OCI-LY1 (cell line): ENCODE results near the gene AXIN1.
"Not testable (repeated sequence)": the region's sequence is repeated elsewhere in the genome, so short reads cannot be mapped to it uniquely, and the experiment has no call there.

Experiments used
- H2AFZ ChIP-seq: fragments of 200-600 bp; sonication (generic), shearing (Covaris generic); 2 replicates; pipeline ENCODE4 v1.6.0; 2014; ENCODE audit warnings: antibody characterized with exemption, mild to moderate bottlenecking, low read length
- H3F3A ChIP-seq: fragments of 200-600 bp; sonication (generic), shearing (Covaris generic); 2 replicates; pipeline ENCODE4 v1.6.0; 2014; ENCODE audit warnings: mild to moderate bottlenecking, antibody characterized with exemption, low read length, moderate library complexity; ENCODE audit not compliant: insufficient read depth
- H3K27ac ChIP-seq: fragments of 200-600 bp; sonication (generic); 2 replicates; pipeline ENCODE4 v1.5.1; 2014; ENCODE audit warnings: low read length, mixed run types, mild to moderate bottlenecking, low read depth; ENCODE audit not compliant: poor library complexity, severe bottlenecking
- H3K27me3 ChIP-seq: fragments of 200-600 bp; sonication (generic); 2 replicates; pipeline ENCODE4 v1.6.0; 2014; ENCODE audit warnings: antibody characterized with exemption, mild to moderate bottlenecking, low read length, moderate library complexity; ENCODE audit not compliant: insufficient read depth
- H3K36me3 ChIP-seq: fragments of 200-600 bp; sonication (generic); 2 replicates; pipeline ENCODE4 v1.6.1; 2014; ENCODE audit warnings: mild to moderate bottlenecking, antibody characterized with exemption, low read length, moderate library complexity, mixed read lengths; ENCODE audit not compliant: insufficient read depth
- H3K4me1 ChIP-seq: fragments of 200-600 bp; sonication (generic); 2 replicates; pipeline ENCODE4 v1.5.1; 2014; ENCODE audit warnings: mild to moderate bottlenecking, low read length, moderate library complexity; ENCODE audit not compliant: insufficient read depth, severe bottlenecking
- H3K4me2 ChIP-seq: fragments of 200-600 bp; sonication (generic), shearing (Covaris generic); 2 replicates; pipeline ENCODE4 v1.6.1; 2014; ENCODE audit warnings: low read length
- H3K4me3 ChIP-seq: fragments of 200-600 bp; sonication (generic); 2 replicates; pipeline ENCODE4 v1.5.1; 2014; ENCODE audit warnings: low read length, low read depth, mild to moderate bottlenecking, mixed read lengths; ENCODE audit not compliant: poor library complexity, severe bottlenecking
- H3K79me2 ChIP-seq: fragments of 200-600 bp; shearing (Covaris generic); 2 replicates; pipeline ENCODE4 v1.6.1; 2016; ENCODE audit warnings: mixed run types, low read length, mixed read lengths; ENCODE audit not compliant: insufficient read depth
- H3K9ac ChIP-seq: fragments of 200-600 bp; sonication (generic), shearing (Covaris generic); 2 replicates; pipeline ENCODE4 v1.6.1; 2014; ENCODE audit warnings: mild to moderate bottlenecking, low read length, mixed read lengths
- H3K9me2 ChIP-seq: fragments of 200-600 bp; sonication (generic), shearing (Covaris generic); 2 replicates; pipeline ENCODE4 v1.6.1; 2014; ENCODE audit warnings: low read depth, mild to moderate bottlenecking, low read length, mixed read lengths
- H3K9me3 ChIP-seq: fragments of 200-600 bp; shearing (Covaris generic); 2 replicates; pipeline ENCODE4 v1.6.1; 2014; ENCODE audit warnings: low read length, mixed read lengths
- H4K20me1 ChIP-seq: fragments of 200-600 bp; sonication (generic), shearing (Covaris generic); 2 replicates; pipeline ENCODE4 v1.6.0; 2016; ENCODE audit warnings: mild to moderate bottlenecking, low read length; ENCODE audit not compliant: insufficient read depth
- CTCF ChIP-seq: fragments of 200-600 bp; sonication (generic), shearing (Covaris generic); IDR thresholded peaks from 2 replicates; pipeline ENCODE4 v1.5.1; 2017; ENCODE audit warnings: mild to moderate bottlenecking, antibody characterized with exemption, low read length, moderate library complexity, mixed read lengths
- EZH2 ChIP-seq: fragments of 200-600 bp; sonication (generic), shearing (Covaris generic); IDR thresholded peaks from 2 replicates; pipeline ENCODE4 v1.8.0; 2017; ENCODE audit warnings: borderline replicate concordance, mixed run types, mild to moderate bottlenecking, antibody characterized with exemption, low read length, moderate library complexity, mixed read lengths

The AXIN1 gene

GRCh38 chr16:270381-271255 is 81.9 kb downstream of the AXIN1 start:
- Histone ChIP-seq H3K79me2 (no peaks in the 10 kb centered on the region), H3K4me3 (no peak overlapping the region), H3K9me2 (no peaks in the 10 kb centered on the region), H3K4me1 (peaks cover 9% of the 10 kb centered on the region), H3K4me2 (no peak overlapping the region), H3K27ac (no peak overlapping the region), H4K20me1 (no peaks in the 10 kb centered on the region), H3K9me3 (no peaks in the 10 kb centered on the region), H2AFZ (no peak overlapping the region), H3F3A (no peaks in the 10 kb centered on the region), H3K27me3 (peaks cover 9% of the 10 kb centered on the region; the same call in 1 of the 2 replicates), H3K36me3 (no peaks in the 10 kb centered on the region), H3K9ac (no peak overlapping the region)
- no peak for TF ChIP-seq CTCF

- Histone ChIP-seq H2AFZ (no peak overlapping the region), H3K36me3 (no peaks in the 10 kb centered on the region; the same call in 1 of the 2 replicates), H3K9ac (no peak overlapping the region), H3K4me2 (no peak overlapping the region), H3K9me2 (no peaks in the 10 kb centered on the region), H3K4me1 (peaks cover 3% of the 10 kb centered on the region), H3K27me3 (peaks cover 9% of the 10 kb centered on the region; the same call in 1 of the 2 replicates), H3F3A (no peaks in the 10 kb centered on the region), H3K27ac (no peak overlapping the region), H3K4me3 (no peak overlapping the region), H3K79me2 (no peaks in the 10 kb centered on the region), H4K20me1 (no peaks in the 10 kb centered on the region), H3K9me3 (no peaks in the 10 kb centered on the region)
- TF ChIP-seq EZH2 = no peak
- no peak for TF ChIP-seq CTCF
These were observed 83.3 kb downstream of the AXIN1 start for GRCh38 chr16:269061-269796.

- Histone ChIP-seq H3K36me3 (no peaks in the 10 kb centered on the region; the same call in none of the 2 replicates), H3K4me1 (peaks cover 2% of the 10 kb centered on the region), H3F3A (no peaks in the 10 kb centered on the region), H3K9me3 (no peaks in the 10 kb centered on the region), H4K20me1 (no peaks in the 10 kb centered on the region), H3K9ac (no peak overlapping the region), H3K79me2 (no peaks in the 10 kb centered on the region), H3K4me3 (no peak overlapping the region), H3K9me2 (no peaks in the 10 kb centered on the region), H3K27me3 (peaks cover 9% of the 10 kb centered on the region; the same call in 1 of the 2 replicates), H3K27ac (no peak overlapping the region), H2AFZ (no peak overlapping the region), H3K4me2 (no peak overlapping the region)
- no peak for TF ChIP-seq CTCF
- no peak for TF ChIP-seq EZH2
These were observed 84.1 kb downstream of the AXIN1 start for GRCh38 chr16:268141-269053.

- not testable (repeated sequence) for H3K4me2 ChIP-seq, H4K20me1 ChIP-seq, H3F3A ChIP-seq, H3K4me1 ChIP-seq, H3K9ac ChIP-seq, H3K4me3 ChIP-seq, H3K27ac ChIP-seq, H3K9me3 ChIP-seq, H2AFZ ChIP-seq, H3K79me2 ChIP-seq, H3K36me3 ChIP-seq, H3K9me2 ChIP-seq, H3K27me3 ChIP-seq
These were observed 85.0 kb downstream of the AXIN1 start for GRCh38 chr16:267562-267961.
